Measurements from ENCODE around the gene MAS1.
A peak's percentile ranks its signal among the peaks of the same experiment; 100 is the strongest.
"Not testable (repeated sequence)": the region's sequence is repeated elsewhere in the genome, so short reads cannot be mapped to it uniquely, and the experiment has no call there.

MAS1 gene

GRCh38 chr6:159919800-159920199 lies 29.0 kb downstream of the MAS1 start:
- DNase-seq = no peak

GRCh38 chr6:159924150-159924549 lies 33.4 kb downstream of the MAS1 start:
- DNase-seq = not testable (repeated sequence)

GRCh38 chr6:159926542-159927203 lies 35.9 kb downstream of the MAS1 start:
- DNase-seq = no peak

GRCh38 chr6:159929819-159930218 lies 39.0 kb downstream of the MAS1 start:
- DNase-seq = peak; percentile 53

- peak; percentile 54 for DNase-seq
Measured at GRCh38 chr6:159931112-159931511, 40.3 kb downstream of the MAS1 start.

- no peak for DNase-seq
Measured at GRCh38 chr6:159931846-159932245, 41.1 kb downstream of the MAS1 start.

GRCh38 chr6:159933077-159933476 lies 42.3 kb downstream of the MAS1 start:
- DNase-seq = no peak

- no peak for DNase-seq
Measured at GRCh38 chr6:159934181-159934580, 43.4 kb downstream of the MAS1 start.

- DNase-seq = no peak
Measured at GRCh38 chr6:159935065-159935464, 44.3 kb downstream of the MAS1 start.

GRCh38 chr6:159935633-159936032 lies 44.8 kb downstream of the MAS1 start:
- DNase-seq = no peak

GRCh38 chr6:159939591-159940016 lies 48.8 kb downstream of the MAS1 start:
- no peak for DNase-seq

Data from activated CD4-positive, alpha-beta T cell treated with anti-CD3 and anti-CD28 coated beads for 48 hours (primary cell).